ENCODE data around the gene FAM83E.
A peak's percentile ranks its signal among the peaks of the same experiment; 100 is the strongest.
"Not testable (repeated sequence)": the region's sequence is repeated elsewhere in the genome, so short reads cannot be mapped to it uniquely, and the experiment has no call there.

The FAM83E gene

DNA sequence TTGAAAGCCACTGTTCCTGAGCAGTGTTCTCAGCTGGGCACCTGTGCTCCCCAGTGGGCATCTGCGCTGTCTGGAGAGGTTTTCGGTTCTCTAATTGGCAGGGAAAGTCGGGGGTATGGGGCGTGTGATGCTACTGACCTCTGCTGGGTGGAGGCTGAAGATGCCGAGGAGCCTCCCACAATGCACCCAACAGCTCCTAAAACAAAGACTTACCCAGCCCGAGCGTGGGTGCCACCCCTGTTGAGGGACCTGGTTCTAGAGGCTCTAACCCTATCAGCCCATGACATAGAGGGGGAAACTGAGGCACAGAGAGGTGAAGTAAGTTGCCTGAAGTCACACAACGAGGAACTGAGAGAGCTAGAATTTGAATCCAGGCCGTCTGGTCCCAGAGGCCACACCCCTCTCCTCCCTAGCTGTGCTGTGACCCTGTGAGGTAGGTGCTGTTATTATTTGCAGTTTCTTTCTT lies 6.0 kb downstream of the FAM83E start:
- DNase-seq = no peak

DNA sequence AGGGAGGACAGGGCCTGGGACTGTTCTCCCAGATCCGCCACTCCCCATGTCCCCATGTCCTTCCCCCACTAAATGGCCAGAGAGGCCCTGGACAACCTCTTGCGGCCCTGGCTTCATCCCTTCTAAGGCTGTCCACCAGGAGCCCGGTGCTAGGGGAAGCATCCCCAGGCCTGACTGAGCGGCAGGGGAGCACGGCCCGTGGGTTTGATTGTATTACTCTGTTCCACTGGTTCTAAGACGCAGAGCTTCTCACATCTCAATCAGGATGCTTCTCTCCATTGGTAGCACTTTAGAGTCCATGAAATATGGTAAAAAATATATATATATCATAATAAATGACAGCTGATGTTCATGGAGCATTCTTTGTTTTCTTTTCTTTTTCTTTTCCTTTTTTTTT lies 7.5 kb downstream of the FAM83E start:
- no peak for DNase-seq

DNA sequence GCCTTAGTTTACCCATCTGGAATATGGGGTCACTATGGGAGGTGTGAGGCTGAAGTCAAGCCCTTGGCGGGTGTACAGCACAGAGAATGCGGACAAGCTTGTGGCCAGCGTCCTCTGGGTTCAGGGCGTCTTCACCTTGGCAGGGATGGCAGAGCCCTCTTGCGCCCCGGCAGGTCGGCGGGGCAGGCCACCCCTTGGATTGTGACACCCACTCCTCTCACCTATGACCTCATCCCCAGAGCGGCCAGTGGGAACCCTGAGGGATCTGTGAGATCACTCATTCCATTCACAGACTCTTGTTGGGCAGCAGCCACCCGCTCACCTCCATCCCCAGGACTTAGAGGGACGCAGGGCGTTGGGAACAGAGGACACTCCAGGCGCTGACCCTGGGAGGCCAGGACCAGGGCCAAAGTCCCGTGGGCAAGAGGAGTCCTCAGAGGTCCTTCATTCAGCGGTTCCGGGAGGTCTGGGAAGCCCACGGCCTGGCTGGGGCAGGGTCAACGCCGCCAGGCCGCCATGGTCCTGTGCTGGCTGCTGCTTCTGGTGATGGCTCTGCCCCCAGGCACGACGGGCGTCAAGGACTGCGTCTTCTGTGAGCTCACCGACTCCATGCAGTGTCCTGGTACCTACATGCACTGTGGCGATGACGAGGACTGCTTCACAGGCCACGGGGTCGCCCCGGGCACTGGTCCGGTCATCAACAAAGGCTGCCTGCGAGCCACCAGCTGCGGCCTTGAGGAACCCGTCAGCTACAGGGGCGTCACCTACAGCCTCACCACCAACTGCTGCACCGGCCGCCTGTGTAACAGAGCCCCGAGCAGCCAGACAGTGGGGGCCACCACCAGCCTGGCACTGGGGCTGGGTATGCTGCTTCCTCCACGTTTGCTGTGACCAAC lies 8.2 kb downstream of the FAM83E start, which contains the start of gene SPACA4:
Gene SPACA4 (plus strand): TSS at position 280 of the 896 bp plus-strand sequence. CDS start 237 bp downstream, at position 517.
- DNase-seq = no peak

DNA sequence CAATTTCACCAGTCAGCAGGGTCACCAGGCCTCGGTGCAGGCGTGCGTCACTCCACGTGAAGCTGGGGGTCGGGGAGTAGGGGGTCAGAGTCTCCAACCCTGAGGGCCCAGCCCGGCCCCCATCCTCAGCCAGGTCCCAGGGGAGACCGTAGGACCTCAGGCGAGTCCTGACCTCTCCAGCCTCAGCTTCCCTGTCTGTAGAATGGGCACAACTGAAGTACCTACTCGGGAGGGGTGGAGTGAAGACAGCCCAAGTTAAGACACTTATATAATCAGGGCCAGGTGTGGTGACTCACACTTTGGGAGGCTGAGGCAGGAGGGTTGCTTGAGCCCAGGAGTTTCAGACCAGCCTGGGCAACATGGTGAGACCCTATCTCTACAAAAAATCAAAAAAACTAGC lies 11.0 kb downstream of the FAM83E start:
- DNase-seq = no peak

DNA sequence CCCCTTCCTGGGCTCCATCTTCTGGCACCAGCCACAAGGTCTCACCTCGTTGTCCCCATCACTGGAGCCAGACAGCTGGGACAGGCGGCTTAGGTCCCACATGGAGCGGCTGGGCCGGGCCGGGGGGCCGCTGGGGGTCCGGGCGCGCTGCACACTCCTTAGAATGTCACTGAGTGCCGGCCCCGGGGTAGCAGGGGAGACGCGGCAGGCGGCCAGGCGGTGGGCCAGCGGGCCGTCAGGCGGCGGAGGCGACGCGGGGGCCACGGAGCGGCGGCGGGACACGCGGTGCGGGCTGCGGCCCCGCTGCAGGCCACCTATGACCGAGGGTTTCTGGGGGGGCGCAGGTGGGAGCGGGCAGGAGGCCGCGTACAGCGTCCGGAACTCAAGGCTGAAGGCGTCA lies 11.4 kb downstream of the FAM83E start:
- no peak for DNase-seq

DNA sequence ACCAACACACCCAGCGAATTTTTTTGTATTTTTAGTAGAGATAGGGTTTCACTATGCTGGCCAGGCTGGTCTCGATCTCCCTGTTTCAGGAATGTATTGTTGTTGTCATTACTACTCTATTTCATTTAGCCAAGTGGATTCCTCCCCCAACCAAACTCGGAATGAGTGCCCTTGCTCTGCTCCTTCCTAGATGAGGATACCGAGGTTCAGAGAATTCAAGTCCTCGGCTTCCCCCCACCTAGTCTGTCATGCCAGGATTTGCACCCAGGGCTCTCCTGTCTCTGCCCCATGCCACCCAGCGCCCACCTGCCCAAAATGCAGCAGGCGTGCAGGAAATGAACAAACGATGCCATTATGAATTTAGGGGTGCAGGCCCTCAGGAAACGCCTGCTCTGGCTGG lies 11.9 kb downstream of the FAM83E start:
- DNase-seq = no peak

DNA sequence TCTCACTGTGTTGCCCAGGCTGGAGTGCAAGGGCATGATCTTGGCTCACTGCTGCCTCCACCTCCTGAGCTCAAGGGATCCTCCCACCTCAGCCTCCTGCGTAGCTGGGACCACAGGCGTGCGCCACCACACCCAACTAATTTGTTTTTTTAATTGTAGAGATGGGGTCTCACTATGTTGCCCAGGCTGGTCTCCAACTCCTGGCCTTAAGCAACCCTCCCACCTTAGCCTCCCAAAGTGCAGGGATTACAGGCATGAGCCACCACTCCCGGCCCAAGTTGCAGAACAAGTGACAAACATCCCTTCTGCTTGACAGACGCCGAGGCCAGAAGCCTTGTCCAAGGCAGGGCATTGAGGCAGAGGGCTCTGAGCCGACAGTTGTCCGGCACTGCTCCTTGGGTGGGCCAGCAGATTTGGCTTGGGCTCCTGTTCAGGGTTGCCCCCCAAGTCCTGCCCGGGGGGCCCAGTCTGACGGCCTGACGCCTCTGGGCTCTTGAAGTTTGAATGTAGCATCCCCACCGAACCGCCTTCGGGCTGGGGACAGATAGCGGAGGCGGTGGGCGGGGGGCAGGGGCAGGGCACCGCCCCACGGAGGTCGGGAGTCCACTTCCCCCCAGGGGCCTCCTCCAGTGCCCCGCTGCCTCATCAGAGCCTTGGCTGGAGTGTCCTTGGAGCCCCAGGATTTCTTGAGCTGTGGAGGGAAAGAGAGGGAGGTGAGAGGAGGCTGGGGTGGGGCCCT lies 14.0 kb downstream of the FAM83E start:
- no peak for DNase-seq

DNA sequence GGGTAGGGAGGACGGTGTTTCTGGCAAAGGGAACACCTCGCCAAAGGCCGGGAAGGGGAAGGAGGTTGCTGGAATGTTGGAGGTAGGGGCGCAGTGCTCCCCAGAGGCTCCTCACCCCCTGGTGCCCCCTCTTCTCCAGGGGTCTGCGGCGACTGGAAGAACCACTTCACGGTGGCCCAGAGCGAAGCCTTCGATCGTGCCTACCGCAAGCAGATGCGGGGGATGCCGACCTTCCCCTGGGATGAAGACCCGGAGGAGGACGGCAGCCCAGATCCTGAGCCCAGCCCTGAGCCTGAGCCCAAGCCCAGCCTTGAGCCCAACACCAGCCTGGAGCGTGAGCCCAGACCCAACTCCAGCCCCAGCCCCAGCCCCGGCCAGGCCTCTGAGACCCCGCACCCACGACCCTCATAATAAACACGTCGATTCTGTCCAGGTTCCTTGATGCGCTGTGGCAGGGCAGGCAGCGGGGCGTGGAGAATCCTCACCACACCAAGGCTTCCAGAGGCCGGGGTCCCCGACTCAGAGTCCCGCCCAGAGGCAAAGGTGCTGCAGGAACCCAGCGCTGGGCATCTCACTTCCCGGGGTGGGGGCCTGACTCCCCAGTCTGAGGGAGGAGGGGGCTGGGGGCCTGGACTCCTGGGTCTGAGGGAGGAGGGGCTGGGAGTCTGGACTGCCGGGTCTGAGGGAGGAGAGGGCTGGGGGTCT lies 15.7 kb downstream of the FAM83E start:
- no peak for DNase-seq

DNA sequence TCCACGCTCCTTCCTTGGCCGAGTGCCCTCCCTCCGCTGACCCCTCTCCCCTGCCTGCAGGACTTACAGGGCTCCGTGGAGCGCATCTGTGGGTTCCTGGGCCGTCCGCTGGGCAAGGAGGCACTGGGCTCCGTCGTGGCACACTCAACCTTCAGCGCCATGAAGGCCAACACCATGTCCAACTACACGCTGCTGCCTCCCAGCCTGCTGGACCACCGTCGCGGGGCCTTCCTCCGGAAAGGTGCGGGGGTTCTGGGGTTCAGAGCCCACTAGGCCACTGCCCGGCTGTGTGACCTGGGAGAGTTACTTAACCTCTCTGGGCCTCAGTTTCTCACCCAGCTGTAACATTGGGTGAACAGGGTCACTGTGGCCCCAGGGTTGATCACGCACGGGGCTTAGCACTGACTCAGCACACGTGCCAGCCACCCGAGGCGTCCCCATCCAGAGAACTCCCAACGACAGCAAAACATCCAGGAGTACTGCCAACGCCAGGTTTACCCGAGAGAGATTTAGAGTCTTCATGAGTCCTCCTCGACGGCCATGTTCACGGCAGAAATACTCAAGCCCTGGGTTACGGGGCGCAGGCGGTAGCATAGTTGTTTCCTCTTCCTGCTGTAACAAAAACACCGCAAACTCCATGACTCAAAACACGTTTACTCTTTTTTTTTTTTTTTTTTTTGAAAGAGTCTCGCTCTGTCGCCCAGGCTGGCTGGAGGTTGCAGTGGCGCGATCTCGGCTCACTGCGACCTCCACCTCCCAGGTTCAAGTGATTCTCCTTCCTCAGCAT lies 18.0 kb downstream of the FAM83E start:
- no peak for DNase-seq

DNA sequence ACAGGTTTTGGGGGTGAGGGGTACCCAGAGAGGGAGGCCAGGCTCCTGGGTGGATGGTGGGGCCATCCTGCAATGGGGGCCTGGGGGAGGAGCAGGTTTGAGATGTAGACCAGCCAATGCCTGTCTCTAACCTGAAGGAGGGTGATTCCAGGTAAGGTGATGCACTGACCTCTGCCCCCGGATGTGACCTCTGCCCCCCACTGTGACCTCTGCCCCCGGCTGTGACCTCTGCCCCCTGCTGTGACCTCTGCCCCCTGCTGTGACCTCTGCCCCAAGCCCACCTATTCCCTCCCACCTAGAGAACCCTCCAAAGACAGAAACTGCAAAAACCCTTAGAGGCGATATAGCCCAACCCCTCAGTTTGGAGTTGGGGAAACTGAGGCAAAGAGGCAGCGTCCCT lies 18.6 kb downstream of the FAM83E start:
- no peak for DNase-seq

DNA sequence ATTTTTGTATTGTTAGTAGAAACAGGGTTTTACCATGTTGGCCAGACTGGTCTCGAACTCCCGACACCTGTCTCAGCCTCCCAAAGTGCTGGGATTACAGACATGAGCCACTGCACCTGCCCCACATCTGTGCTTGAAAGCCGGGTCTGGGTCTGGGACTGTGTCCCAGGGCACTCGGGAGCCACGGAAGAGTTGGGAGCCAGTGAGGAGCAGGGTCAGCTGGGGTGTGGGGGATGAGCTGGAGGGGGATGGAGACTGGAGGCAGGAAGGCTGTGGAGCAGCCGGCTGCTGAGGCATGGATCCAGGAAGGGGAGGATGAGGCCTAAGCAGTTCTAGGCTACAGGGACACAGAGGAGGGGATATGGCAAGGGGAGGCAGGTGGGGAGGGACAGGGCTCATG lies 19.0 kb downstream of the FAM83E start:
- DNase-seq = no peak

DNA sequence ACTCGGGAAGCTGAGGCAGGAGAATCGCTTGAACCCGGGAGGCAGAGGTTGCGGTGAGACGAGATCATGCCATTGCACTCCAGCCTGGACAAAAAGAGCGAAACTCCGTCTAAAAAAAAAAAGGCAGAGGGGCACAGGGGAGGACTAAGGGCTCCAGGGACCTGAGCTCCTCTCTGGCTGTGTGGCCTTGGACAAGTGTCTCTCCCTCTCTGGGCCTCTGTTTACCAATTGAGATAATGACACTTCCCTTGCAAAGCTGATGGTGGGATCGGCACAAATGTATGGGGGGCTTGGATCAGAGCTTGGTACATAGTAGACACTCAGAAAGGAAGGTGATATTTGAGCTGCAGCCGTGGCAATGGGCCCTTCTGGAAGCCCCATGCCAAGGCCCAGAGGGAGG lies 19.7 kb downstream of the FAM83E start:
- DNase-seq = no peak

DNA sequence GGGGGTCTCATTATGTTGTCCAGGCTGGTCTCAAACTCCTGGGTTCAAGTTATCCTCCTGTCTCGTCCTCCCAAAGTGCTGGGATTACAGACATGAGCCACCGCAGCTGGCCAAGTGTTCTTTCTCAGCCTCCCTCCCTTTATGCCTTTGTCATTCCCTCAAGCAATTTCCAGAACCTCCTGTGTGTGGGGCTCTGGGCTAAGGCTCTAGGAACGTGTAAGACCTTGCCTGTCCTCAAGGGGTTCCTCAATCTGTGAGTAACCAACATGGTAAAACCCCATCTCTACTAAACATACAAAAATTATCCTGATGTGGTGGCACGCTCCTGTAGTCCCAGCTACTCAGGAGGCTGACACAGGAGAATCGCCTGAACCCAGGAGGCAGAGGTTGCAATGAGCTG lies 23.9 kb downstream of the FAM83E start:
- no peak for DNase-seq

DNA sequence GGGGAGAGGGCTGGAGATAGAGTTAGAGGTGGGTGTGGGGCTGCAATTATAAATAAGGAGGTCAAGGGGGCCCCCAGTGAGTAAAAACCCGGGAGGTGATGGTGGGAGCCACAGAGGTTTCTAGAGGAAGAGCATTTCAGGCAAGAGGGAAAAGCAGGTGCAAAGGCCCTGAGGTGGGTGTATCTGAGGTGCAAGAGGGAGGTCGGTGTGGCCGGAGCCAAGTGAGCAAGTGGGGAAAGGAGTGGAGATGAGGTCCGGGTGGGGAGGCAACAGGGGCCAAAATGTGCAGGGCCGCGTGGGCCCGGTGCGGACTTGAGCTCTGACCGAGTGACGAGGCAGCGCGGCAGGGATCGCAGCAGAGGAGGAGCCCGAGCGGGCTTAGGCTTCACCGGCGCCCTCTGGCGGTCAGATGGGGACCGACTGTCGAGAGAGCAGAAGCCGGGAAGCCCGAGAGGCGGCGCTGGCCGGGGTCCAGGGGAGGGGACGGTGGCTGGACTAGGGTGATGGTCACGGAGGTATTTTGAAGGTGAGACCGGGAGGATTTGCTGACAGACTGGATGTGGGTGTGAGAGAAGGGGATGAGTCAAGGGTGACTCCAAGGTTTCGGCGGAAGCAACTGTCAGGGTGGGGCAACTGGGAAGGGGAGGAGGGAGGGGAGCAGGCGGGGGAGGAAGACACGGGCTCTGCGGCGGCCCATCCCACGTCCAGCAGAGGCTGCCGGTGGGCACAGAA lies 26.0 kb downstream of the FAM83E start:
- DNase-seq = peak; percentile 56

DNA sequence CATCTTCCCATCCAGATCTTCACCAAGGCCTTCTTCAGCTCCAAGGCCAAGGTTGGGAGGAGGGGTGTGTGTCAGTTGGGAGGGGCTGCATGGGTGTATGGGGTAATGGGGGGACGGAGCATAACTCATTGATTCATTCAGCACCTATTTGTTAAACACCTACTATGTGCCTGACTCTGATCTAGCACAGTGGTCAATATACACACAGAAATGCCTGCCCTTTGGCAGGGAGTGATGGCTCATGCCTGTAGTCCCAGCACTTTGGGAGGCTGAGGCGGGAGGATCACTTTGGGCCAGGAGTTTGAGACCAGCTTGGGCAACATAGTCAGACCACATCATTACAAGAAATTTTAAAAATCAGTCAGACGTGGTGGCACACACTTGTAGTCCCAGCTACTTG lies 27.5 kb downstream of the FAM83E start:
- no peak for DNase-seq

DNA sequence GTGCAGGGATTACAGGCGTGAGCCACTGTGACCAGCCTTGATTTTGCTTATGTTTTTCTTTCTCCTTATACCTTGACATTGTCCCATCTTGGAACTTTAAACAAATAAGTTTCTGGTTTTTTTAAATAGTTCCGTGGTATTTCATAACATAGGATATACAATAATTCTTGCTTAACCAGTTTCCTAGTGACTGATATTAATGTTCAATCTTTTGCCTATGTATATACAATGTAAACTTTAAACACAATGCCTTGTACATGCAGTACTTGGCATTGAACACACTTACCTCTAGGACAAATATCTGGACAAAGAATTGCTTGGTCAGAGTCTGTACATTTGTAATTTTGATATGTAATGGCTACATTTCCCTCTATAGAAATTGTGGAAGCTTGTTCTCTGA lies 32.7 kb downstream of the FAM83E start:
- DNase-seq = no peak

DNA sequence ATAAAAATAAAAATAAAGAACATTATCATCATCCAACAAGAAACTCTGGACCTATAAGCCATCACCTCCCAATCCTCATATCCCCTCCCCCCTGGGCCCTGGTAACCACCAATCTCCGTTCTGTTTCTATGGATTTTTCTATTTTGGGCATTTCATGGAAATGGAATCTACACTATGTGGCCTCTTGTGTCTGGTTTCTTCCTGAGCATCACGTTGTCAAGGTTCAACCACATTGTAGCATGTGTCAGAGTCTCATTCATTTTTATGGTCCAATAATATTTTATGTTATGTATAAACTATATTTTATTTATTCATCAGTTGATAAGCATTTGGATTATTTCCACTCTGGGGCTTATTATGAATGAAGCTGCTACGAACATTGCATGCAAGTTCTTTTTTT lies 36.0 kb downstream of the FAM83E start:
- no peak for DNase-seq

DNA sequence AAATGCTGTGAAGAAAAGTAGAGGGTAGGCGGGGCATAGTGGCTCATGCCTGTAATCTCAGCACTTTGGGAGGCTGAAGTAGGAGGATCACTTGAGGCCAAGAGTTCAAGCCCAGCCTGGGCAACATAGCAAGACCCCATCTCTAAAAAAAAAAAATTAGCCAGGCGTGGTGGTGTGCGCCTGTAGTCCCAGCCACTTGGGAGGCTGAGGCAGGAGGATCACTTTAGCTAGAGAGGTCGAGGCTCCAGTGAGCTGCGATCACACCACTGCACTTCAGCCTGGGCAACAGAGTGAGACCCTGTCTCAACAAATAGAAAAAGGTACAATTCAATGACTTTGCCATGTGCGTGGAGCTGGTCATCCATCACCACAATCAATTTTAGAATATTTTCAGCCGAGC lies 37.0 kb downstream of the FAM83E start:
- not testable (repeated sequence) for DNase-seq

DNA sequence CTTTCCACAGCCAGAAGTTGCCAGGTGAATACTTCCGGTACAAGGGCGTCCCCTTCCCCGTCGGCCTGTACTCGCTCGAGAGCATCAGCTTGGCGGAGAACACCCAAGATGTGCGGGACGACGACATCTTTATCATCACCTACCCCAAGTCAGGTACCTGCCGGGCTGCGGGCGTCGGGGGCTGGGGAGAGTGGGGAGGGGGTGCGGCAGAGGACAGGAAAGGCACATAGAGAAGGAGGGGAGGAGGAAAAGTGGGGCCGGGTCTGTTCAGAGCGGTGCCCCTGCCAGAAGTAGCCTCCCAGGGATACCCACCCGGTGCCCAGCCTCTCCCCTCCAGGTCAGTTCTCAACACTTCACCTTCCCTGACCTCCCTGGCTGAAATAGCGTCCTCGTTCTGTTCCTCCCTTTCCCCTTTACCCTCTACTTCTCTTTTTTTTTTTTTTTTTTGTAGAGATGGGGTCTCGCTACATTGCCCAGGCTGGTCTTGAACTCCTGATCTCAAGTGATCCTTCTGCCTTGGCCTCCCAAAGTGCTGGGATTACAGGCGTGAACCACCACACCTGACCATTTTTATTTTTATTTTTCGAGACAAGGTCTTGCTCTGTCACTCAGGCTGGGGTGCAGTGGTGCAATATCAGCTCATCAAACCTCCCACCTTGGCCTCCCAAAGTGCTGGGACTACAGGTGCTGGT lies 38.8 kb downstream of the FAM83E start:
- DNase-seq = no peak

DNA sequence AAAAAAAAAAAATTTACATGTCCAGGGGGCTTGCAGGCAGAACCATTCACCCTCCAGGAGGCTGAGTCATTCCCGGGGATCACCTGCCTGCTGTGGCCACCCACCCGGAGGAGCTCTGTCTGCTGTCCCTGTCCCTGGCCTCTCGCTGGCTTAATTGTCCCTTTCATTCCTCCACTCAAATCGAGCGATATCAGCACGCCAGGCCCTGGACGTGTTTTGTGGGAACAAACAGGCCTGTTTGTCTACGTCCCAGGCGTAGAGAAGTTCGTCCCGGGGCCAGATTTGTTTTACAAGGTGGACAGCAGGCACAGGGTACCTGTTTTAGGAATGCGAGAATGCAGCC lies 41.7 kb downstream of the FAM83E start:
- no peak for DNase-seq

DNA sequence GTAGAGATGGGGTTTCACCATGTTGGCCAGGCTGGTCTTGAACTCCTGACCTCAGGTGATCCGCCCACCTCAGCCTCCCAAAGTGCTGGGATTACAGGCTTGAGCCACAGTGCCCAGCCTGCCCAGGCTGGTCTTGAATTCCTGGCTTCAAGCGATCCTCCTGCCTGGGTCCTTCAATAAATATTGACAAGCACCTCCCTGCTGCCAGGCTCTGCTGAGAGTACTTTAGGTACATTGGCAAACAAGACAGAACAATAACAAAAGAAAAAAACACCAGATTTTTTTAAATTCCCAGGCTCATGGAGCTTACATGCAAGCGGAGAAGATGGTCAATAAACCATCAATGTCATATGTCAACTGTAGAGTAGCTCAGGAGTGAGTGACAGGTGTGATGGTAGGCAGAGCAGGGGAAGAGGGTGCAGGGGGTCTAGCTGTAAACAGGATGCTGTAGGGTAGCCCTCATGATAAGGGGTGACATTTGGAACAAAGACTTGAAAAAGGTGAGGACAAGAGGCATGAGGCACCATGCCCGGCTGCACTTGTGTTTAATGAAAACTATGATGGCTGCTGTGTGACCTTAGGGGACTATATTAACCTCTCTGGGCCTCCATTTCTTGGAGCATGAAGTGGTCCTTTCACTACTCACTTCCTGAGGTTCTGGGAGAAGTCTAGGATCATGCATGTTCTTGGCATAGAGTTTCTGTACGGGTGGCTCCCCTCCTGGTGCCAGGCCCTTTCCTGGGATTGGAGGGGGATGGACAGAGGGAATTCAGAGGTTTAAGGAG lies 43.3 kb downstream of the FAM83E start:
- DNase-seq = no peak

Data from NCI-H1092 (cell line).